ENCODE results near the gene TUBGCP3.
"Not testable (repeated sequence)": the region's sequence is repeated elsewhere in the genome, so short reads cannot be mapped to it uniquely, and the experiment has no call there.

TUBGCP3 gene

GRCh38 chr13:112576191-112576590, 11.8 kb downstream of the TUBGCP3 start:
- no peak for DNase-seq

- no peak for DNase-seq
Observed at GRCh38 chr13:112575675-112576074, 12.3 kb downstream of the TUBGCP3 start.

GRCh38 chr13:112574834-112575613, 12.9 kb downstream of the TUBGCP3 start:
- DNase-seq = no peak

GRCh38 chr13:112574416-112574815, 13.5 kb downstream of the TUBGCP3 start:
- DNase-seq = no peak

- DNase-seq = no peak
Observed at GRCh38 chr13:112573710-112574109, 14.2 kb downstream of the TUBGCP3 start.

- DNase-seq = no peak
Observed at GRCh38 chr13:112572366-112572765, 15.6 kb downstream of the TUBGCP3 start.

GRCh38 chr13:112569821-112570220, 18.1 kb downstream of the TUBGCP3 start:
- DNase-seq = no peak

GRCh38 chr13:112567161-112567862, 20.6 kb downstream of the TUBGCP3 start:
- no peak for DNase-seq

- no peak for DNase-seq
Observed at GRCh38 chr13:112562786-112563383, 25.1 kb downstream of the TUBGCP3 start.

GRCh38 chr13:112562254-112562653, 25.7 kb downstream of the TUBGCP3 start:
- no peak for DNase-seq

- DNase-seq = no peak
Observed at GRCh38 chr13:112561478-112561877, 26.5 kb downstream of the TUBGCP3 start.

GRCh38 chr13:112558696-112559418, 29.1 kb downstream of the TUBGCP3 start:
- no peak for DNase-seq

- DNase-seq = no peak
Observed at GRCh38 chr13:112556600-112556999, 31.4 kb downstream of the TUBGCP3 start.

GRCh38 chr13:112554214-112554850, 33.6 kb downstream of the TUBGCP3 start:
- DNase-seq = no peak

GRCh38 chr13:112548975-112549374, 39.0 kb downstream of the TUBGCP3 start:
- not testable (repeated sequence) for DNase-seq

GRCh38 chr13:112545856-112546255, 42.1 kb downstream of the TUBGCP3 start:
- DNase-seq = no peak

- DNase-seq = no peak
Observed at GRCh38 chr13:112532837-112533745, 54.9 kb downstream of the TUBGCP3 start.

- no peak for DNase-seq
Observed at GRCh38 chr13:112531263-112531794, 56.6 kb downstream of the TUBGCP3 start.

GRCh38 chr13:112530861-112531260, 57.1 kb downstream of the TUBGCP3 start:
- no peak for DNase-seq

GRCh38 chr13:112529216-112529615, 58.7 kb downstream of the TUBGCP3 start:
- no peak for DNase-seq

GRCh38 chr13:112526146-112526853, 61.7 kb downstream of the TUBGCP3 start:
- no peak for DNase-seq
